Lower leg skin (tissue), 4 donors: ENCODE measurements around the gene BRD9. TPM values are rescaled to one million over a fixed set of nuclear protein-coding genes. Genes with fewer than 3 reads are reported as not detected.

Experiments
- DNase-seq, 2 donors: peaks; one replicate each; pipeline ENCODE4 v3.0.0-alpha.2; 2019; ENCODE audit warnings: low spot score in 2 of 2
- H3K4me3 ChIP-seq: fragments of 200-600 bp; sonication (generic); 2 replicates; pipeline ENCODE4 v1.5.1; 2017; ENCODE audit warnings: mild to moderate bottlenecking, low read depth; ENCODE audit not compliant: poor library complexity, severe bottlenecking
- POLR2A ChIP-seq, 2 donors: fragments of 450-650 bp; IDR thresholded peaks; one replicate each; pipeline ENCODE4 v1.6.1; 2016 to 2017; ENCODE audit warnings: antibody characterized with exemption in 2 of 2, mild to moderate bottlenecking in 1 of 2, moderate library complexity in 1 of 2
- WGBS, 2 donors: methylation state at CpG; one replicate each; pipeline ENCODE4 v1.1.5; 2018; 5-methylcytosine and 5-hydroxymethylcytosine counted together
- intact Hi-C: fragments of 100-400 bp; cut with DNase I; formaldehyde crosslinking; loops from one replicate; pipeline ENCODE4 v1.15.0; 2023; ENCODE audit warnings: low total_unique reads
- total RNA-seq, 4 donors: library from RNA; depleted of rRNA; stranded (reverse); fragments of >200 nt; gene quantifications; one replicate each; pipeline ENCODE4 v1.1.0, GENCODE V29; 2016
- TF ChIP-seq, protein P1 (sequence below), 3 donors: fragments of 450-650 bp; IDR thresholded peaks; one replicate each; pipeline ENCODE4 v1.5.1; 2016; ENCODE audit warnings: antibody characterized with exemption in 3 of 3, mild to moderate bottlenecking in 3 of 3, moderate library complexity in 2 of 3

Gene BRD9
- total RNA-seq, 4 donors from 2014 or later, result 27.5 to 49.6 (median 28.6) TPM

DNA sequence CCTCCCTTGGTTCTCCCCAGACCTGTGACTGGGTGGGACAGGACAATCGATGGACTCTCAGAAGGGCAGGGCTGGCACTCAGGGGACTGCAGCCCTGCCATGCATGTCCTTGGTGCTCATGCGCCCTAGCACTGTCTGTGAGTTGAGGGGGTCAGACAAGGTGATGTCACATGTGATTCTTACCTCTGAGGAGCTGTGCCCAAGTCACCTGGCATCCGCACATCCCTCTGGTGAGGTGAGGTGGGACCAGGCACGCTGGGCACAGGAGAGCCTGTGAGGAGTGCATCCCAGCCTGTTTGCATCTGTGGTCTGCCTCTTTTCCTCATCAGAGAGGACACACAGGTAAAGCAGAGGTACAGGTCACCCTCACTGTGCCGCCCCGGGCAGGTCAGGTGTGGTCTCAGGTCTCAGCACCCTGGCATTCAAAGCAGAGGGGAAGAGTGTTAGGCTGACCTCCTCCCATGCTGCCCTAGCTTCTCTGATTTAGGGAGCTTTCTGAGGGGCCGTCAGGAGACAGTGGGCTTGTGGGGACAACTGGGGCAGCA lies 14.8 kb upstream of the BRD9 start:
- peak in 1 of 2 donors; percentile 74 for DNase-seq
- 95% methylated on average over 6 to 7 of the region's 7 CpGs for WGBS, 2 donors
- no peak overlapping the region for H3K4me3 ChIP-seq
- intact Hi-C loops, result loop anchor here (10.0 kb wide), 1 partner anchor 473 kb away; no protein-coding TSS in a partner anchor
- no peak for TF ChIP-seq POLR2A (IDR thresholded peaks at IDR 0.05)
- TF ChIP-seq, protein P1, sequence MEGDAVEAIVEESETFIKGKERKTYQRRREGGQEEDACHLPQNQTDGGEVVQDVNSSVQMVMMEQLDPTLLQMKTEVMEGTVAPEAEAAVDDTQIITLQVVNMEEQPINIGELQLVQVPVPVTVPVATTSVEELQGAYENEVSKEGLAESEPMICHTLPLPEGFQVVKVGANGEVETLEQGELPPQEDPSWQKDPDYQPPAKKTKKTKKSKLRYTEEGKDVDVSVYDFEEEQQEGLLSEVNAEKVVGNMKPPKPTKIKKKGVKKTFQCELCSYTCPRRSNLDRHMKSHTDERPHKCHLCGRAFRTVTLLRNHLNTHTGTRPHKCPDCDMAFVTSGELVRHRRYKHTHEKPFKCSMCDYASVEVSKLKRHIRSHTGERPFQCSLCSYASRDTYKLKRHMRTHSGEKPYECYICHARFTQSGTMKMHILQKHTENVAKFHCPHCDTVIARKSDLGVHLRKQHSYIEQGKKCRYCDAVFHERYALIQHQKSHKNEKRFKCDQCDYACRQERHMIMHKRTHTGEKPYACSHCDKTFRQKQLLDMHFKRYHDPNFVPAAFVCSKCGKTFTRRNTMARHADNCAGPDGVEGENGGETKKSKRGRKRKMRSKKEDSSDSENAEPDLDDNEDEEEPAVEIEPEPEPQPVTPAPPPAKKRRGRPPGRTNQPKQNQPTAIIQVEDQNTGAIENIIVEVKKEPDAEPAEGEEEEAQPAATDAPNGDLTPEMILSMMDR (IDR thresholded peaks at IDR 0.05), result no peak

DNA sequence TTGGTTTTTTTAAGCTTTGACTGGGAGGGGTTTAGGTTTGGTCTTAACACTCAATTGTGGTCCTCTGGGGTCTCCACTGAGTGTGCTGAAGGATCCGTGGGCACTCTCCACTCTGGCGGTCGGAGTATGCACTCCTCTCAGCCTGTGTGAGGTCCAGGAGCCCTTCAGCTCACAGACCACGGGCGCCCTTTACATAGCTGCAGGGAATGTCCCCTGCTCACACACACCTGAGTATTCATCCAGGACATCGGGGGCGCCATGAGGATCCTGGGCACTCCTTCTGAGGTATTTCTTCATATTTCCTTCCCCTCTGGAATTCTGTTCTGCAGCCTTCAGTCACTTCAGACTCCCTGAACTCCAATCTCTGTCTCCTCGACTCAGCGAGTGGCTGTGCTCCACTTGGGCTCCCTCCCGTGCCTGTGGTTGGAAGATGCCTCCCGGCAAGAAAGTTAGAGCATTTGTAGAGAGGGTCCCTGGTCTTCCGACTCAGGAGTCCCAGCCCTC lies 12.6 kb upstream of the BRD9 start:
- peak in 1 of 2 donors; percentile 59 for DNase-seq
- no peak overlapping the region for H3K4me3 ChIP-seq
- intact Hi-C loops, result loop anchor here (10.0 kb wide), 1 partner anchor 470 kb away; no protein-coding TSS in a partner anchor
- TF ChIP-seq, protein P1 (IDR thresholded peaks at IDR 0.05), result no peak
- TF ChIP-seq POLR2A (IDR thresholded peaks at IDR 0.05), result no peak
- 93 to 95% methylated on average over 12 of the region's 12 CpGs for WGBS, 2 donors

DNA sequence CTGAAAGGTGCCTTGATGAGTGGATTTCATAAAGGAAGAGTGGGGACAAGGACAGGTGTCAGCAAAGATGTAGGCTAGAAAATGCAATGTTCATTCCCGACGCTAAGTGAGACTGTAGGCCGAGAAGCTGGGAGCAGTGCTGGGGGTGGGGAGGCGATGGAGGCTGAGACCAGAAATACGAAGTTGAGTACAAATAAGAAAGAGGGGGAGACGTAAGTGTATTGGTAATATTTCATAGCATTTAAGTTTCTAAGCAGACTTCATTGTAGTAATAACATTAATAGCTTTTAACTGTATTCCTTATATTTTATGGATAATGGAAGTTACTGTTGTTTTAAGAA lies 11.1 kb upstream of the BRD9 start:
- 96 to 97% methylated on average over 6 of the region's 6 CpGs for WGBS, 2 donors
- H3K4me3 ChIP-seq, result no peak overlapping the region
- intact Hi-C loops, result loop anchor here (5.0 to 10.0 kb wide), 2 partner anchors 231 to 469 kb away; no protein-coding TSS in a partner anchor
- TF ChIP-seq, protein P1 (IDR thresholded peaks at IDR 0.05), result no peak
- no peak for TF ChIP-seq POLR2A (IDR thresholded peaks at IDR 0.05)
- peak in 1 of 2 donors; percentile 49 for DNase-seq

DNA sequence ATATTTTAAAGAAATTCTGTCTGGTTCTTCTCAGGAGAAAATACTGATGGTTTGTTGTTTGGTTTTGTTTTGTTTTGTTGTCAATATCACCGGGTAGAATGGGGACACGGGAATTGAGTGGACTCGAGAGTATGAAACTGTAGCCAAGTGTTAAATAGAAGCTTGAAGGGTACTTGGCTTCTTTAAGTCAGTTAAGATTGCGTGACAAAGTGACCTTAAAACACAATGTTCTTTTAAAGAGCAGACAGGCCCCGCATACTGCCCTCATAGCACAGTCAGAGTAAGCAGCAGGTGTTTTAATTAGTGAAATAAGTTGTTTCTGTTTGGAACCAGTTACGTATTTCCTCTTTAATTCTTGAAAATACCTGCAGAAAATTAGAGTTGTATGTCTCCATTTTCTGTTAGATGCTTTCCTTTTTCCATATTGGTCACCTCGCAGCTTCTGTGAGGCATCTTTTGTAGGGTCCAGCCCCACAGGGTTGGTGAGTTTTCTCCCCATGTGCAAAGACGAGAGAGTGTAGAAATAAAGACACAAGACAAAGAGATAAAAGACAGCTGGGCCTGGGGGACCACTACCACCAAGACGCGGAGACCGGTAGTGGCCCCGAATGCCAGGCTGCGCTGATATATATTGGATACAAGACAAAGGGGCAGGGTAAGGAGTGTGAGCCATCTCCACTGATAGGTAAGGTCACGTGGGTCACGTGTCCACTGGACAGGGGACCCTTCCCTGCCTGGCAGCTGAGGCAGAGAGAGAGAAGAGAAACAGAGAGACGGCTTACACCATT lies 9.7 kb upstream of the BRD9 start:
- TF ChIP-seq POLR2A (IDR thresholded peaks at IDR 0.05), result no peak
- TF ChIP-seq, protein P1 (IDR thresholded peaks at IDR 0.05), result no peak
- intact Hi-C loops, result loop anchor here (5.0 to 10.0 kb wide), 2 partner anchors 230 to 468 kb away; no protein-coding TSS in a partner anchor
- DNase-seq, result peak in 1 of 2 donors; percentile 34
- 89 to 90% methylated on average over 16 of the region's 16 CpGs for WGBS, 2 donors
- no peak overlapping the region for H3K4me3 ChIP-seq

DNA sequence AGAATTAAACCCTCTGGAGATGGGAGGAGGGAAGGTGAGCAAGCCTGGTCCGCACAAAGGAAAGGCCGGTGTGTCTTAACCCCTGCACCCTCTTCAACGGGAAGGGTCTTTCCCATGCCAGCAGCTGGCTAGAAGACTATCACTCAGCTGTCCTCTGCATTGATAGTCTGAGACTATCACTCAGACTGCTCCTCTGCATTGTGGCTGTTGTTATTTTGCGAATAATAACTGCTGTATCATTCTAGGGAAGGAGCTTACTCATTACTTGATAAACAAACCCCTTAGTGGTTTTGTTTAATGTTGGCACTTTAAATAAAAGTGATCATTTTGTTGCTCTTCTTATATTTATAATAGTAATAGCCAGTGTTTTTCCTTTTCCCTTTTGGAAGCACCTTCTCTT lies 8.2 kb upstream of the BRD9 start:
- intact Hi-C loops, result loop anchor here (5.0 to 10.0 kb wide), 2 partner anchors 228 to 466 kb away; no protein-coding TSS in a partner anchor
- no peak overlapping the region for H3K4me3 ChIP-seq
- TF ChIP-seq, protein P1 (IDR thresholded peaks at IDR 0.05), result no peak
- WGBS, 2 donors, result 90 to 91% methylated on average over 4 of the region's 4 CpGs
- DNase-seq, result no peak
